Astrocyte of the cerebellum (primary cell): ENCODE results near the gene ARPC4.

Experiments
- DNase-seq: peaks from one replicate; pipeline ENCODE4 v3.0.0-alpha.2; 2011; ENCODE audit warnings: low read depth
- H3K4me3 ChIP-seq: 2 replicates; pipeline ENCODE4 v1.5.1; 2011; ENCODE audit warnings: mild to moderate bottlenecking, low read depth, low read length, moderate library complexity
- CTCF ChIP-seq: IDR thresholded peaks from 2 replicates; pipeline ENCODE4 v1.5.1; 2012; ENCODE audit warnings: low read length, low read depth, moderate library complexity, mild to moderate bottlenecking; ENCODE audit errors: missing control alignments
- in situ Hi-C: cut with HindIII; loops from 2 replicates; pipeline ENCODE4 v1.10.0; 2017; ENCODE audit warnings: low sequenced_read_pairs

Gene ARPC4

GRCh38 chr3:9792405-9793160 is at the start of gene ARPC4, which contains the start of gene TADA3:
Gene ARPC4, plus strand, starts transcription at chr3:9793082. Its CDS starts 40 bp downstream, at chr3:9793122.
Gene TADA3, minus strand, starts transcription at chr3:9792473. Its CDS starts 1,007 bp downstream, at chr3:9791466.
- no peak for TF ChIP-seq CTCF
- H3K4me3 ChIP-seq = peak within 1 kb of the TSS; percentile 97
- in situ Hi-C loops = no loop called here
- DNase-seq = peak; percentile 92

- TF ChIP-seq CTCF = no peak
Observed at GRCh38 chr3:9743548-9743947, 49.3 kb upstream of the ARPC4 start.

GRCh38 chr3:9744162-9744561 is 48.7 kb upstream of the ARPC4 start:
- no peak for TF ChIP-seq CTCF
- in situ Hi-C loops = no loop called here
- H3K4me3 ChIP-seq = no peak overlapping the region
- no peak for DNase-seq

More at GRCh38 chr3:9743548-9743947, 49.3 kb upstream of the ARPC4 start:
- no peak overlapping the region for H3K4me3 ChIP-seq
- in situ Hi-C loops = no loop called here
- no peak for DNase-seq

- in situ Hi-C loops = no loop called here
- no peak for DNase-seq
- H3K4me3 ChIP-seq = no peak overlapping the region
- no peak for TF ChIP-seq CTCF
Observed at GRCh38 chr3:9745521-9745920, 47.4 kb upstream of the ARPC4 start.

GRCh38 chr3:9746330-9746729 is 46.6 kb upstream of the ARPC4 start:
- no peak for TF ChIP-seq CTCF
- in situ Hi-C loops = no loop called here
- peak; percentile 89 for DNase-seq
- H3K4me3 ChIP-seq = no peak overlapping the region

GRCh38 chr3:9747267-9747666 is 45.6 kb upstream of the ARPC4 start:
- DNase-seq = no peak
- in situ Hi-C loops = no loop called here

More at GRCh38 chr3:9747267-9747666, 45.6 kb upstream of the ARPC4 start:
- TF ChIP-seq CTCF = no peak
- no peak overlapping the region for H3K4me3 ChIP-seq
